22Rv1 (cell line): ENCODE measurements around the gene PRRC2B.

Source experiments
- ZFX ChIP-seq: fragments of 450-650 bp; IDR thresholded peaks from 2 replicates; pipeline ENCODE4 v1.6.1; 2017; ENCODE audit warnings: antibody characterized with exemption, borderline replicate concordance
- TF ChIP-seq, protein P1 (sequence below): fragments of 450-650 bp; IDR thresholded peaks from 2 replicates; pipeline ENCODE4 v1.5.1; 2017; ENCODE audit warnings: mild to moderate bottlenecking

- TF ChIP-seq, protein P1, sequence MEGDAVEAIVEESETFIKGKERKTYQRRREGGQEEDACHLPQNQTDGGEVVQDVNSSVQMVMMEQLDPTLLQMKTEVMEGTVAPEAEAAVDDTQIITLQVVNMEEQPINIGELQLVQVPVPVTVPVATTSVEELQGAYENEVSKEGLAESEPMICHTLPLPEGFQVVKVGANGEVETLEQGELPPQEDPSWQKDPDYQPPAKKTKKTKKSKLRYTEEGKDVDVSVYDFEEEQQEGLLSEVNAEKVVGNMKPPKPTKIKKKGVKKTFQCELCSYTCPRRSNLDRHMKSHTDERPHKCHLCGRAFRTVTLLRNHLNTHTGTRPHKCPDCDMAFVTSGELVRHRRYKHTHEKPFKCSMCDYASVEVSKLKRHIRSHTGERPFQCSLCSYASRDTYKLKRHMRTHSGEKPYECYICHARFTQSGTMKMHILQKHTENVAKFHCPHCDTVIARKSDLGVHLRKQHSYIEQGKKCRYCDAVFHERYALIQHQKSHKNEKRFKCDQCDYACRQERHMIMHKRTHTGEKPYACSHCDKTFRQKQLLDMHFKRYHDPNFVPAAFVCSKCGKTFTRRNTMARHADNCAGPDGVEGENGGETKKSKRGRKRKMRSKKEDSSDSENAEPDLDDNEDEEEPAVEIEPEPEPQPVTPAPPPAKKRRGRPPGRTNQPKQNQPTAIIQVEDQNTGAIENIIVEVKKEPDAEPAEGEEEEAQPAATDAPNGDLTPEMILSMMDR = no peak
- no peak for TF ChIP-seq ZFX
Measured at GRCh38 chr9:131500377-131500776, 106.5 kb downstream of the PRRC2B start.
